Jurkat, Clone E6-1 (cell line): ENCODE results near the gene TPD52L2.
"Not testable (repeated sequence)": the region's sequence is repeated elsewhere in the genome, so short reads cannot be mapped to it uniquely, and the experiment has no call there.

ENCODE experiments used
- DNase-seq: peaks from one replicate; pipeline ENCODE4 v3.0.0-alpha.2; 2011; ENCODE audit warnings: low read depth, low spot score
- H3K4me3 ChIP-seq: 2 replicates; pipeline ENCODE4 v1.5.1; 2011; ENCODE audit warnings: mild to moderate bottlenecking, low read length, control low read depth, moderate library complexity

TPD52L2 gene

GRCh38 chr20:63891061-63892002 lies 26.3 kb downstream of the TPD52L2 start:
- DNase-seq = no peak
- no peak overlapping the region for H3K4me3 ChIP-seq

DNA sequence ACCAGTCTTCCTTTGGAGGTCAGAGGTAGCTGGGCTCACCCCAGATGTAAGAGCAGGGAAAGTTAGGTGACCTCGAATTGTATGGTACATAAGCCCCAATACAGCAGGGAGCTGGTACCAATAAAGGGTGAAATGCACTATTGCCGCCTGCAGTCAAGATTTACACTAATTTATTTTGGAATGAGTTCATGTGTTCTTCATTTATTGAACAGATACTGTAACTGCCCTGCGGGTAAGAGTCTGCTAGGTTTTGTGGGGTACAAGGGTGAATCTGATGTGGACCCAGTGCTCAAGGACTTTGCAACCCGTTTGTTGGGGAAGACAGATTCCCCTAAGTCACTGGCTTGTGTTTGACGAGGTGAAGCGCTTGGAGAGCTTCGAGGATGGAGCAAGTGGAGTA lies 27.3 kb downstream of the TPD52L2 start:
- no peak overlapping the region for H3K4me3 ChIP-seq
- no peak for DNase-seq

DNA sequence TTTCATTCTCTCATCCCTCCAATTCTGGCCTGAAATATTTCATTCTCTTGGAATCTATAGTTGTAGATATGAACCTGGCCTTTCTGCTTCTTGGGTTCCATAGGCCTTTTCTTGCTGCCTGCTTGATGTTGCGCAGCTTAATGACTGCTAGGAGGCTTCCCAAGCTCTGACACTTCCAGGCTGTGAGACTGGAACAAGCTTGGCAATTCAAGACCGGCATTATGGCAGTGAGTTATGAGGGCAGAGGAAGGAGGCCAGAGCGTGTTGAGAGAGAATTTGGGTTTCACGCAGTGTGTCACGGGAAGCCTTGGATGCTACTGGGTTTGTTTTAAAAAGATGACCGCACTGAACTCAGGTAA lies 28.9 kb downstream of the TPD52L2 start:
- H3K4me3 ChIP-seq = no peak overlapping the region
- DNase-seq = no peak

DNA sequence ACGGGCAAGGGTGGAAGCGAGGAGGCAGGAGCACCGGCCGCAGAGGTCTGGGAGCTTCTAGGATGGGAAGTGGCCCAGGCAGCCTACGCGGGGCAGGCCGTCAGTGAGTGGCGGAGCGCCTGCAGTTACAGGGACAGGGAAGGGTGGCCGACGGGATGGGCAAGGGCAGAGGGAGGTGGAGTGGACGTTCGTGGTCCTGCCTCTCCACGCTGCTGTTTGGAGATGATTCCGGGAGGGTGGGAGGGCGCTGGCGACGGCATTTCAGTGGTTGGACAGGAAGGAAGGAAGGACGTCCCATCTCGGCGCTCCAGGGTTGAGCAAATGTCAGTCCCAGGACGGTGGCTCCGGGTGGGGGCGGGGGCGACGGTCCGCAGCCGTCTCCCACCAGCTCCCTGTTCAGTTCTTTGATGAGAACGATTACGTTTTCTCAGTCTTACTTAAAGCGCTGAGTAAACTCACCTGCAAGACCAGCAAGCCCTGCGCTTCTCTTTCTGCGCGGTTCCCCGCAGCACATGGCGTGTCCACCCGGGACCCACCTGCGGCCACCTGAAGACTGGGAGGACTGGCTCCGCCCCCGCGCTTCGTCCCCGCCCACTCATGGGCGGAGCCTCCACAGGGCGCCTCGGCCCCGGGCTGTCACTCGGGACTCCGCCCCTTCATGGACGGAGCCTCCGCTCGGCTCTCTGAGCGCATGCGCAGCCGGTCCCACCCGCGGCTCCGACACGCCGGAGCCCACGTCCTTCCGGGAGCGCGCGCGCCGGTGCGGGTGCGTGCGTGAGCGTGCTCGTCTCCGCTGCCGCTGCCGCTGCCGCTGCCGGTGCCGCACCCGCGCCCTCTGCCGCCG lies 29.5 kb downstream of the TPD52L2 start, which contains the start of gene DNAJC5:
Gene DNAJC5, plus strand, starts transcription at position 769 of the 844 bp plus-strand sequence. CDS start 33,220 bp downstream, outside the sequence.
- DNase-seq = peak; percentile 84
- H3K4me3 ChIP-seq = peak within 1 kb of the TSS; percentile 77

- H3K4me3 ChIP-seq = peak overlapping the region; percentile 77
- no peak for DNase-seq
Observed at GRCh38 chr20:63895202-63895951, 30.3 kb downstream of the TPD52L2 start.

DNA sequence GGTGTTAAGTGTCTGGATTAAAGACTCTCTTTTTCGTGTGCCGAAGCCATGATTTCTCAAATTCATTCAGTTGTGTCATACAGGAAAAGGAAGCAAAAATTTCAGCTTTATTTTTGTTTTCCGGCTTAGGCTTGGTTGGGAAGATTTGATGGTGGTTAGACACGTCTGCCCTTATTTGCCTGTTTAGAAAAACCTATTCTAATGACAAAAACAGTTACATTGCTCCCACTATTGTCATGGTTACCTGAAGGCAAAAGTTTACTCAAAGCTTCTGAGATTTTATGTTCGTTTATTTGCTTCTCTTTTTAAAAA lies 30.8 kb downstream of the TPD52L2 start:
- peak overlapping the region; percentile 77 for H3K4me3 ChIP-seq
- DNase-seq = no peak

GRCh38 chr20:63896264-63897105 lies 31.4 kb downstream of the TPD52L2 start:
- H3K4me3 ChIP-seq = peak overlapping the region; percentile 77
- DNase-seq = no peak

- H3K4me3 ChIP-seq = no peak overlapping the region
- no peak for DNase-seq
Observed at GRCh38 chr20:63897978-63898561, 33.0 kb downstream of the TPD52L2 start.

DNA sequence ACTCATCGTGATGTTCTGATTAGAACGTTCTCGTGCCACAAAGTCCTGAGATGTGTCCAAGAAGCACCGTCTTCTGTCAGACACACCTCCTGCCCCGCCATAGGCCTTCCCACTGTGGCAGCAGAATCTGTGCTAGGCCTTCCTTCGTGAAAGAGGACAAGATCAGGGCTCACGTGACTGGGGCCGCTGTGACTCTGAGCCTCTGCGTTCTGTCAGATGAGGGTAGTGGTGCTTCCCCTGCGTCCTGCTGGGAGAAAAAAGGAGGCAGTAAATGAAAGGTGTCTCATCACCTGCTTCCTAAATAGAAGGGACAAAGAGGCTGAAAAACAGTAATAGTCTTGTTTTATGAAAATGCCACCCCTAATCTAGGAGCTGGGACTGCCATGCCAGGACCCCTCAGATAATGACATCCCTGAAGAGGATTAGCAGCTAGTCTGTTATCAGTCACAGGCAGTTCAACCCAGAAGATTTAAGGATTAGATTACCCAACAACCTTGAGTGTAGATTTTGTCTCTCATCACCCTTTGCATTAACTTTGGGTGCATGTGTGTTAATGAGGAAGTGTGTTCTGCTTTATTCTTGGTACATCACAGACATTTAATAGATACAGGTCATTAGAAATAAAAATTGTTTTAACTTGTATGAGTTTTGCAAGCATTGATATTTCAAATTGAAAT lies 34.0 kb downstream of the TPD52L2 start:
- no peak for DNase-seq
- no peak overlapping the region for H3K4me3 ChIP-seq

GRCh38 chr20:63900413-63900812 lies 35.3 kb downstream of the TPD52L2 start:
- no peak overlapping the region for H3K4me3 ChIP-seq
- no peak for DNase-seq

DNA sequence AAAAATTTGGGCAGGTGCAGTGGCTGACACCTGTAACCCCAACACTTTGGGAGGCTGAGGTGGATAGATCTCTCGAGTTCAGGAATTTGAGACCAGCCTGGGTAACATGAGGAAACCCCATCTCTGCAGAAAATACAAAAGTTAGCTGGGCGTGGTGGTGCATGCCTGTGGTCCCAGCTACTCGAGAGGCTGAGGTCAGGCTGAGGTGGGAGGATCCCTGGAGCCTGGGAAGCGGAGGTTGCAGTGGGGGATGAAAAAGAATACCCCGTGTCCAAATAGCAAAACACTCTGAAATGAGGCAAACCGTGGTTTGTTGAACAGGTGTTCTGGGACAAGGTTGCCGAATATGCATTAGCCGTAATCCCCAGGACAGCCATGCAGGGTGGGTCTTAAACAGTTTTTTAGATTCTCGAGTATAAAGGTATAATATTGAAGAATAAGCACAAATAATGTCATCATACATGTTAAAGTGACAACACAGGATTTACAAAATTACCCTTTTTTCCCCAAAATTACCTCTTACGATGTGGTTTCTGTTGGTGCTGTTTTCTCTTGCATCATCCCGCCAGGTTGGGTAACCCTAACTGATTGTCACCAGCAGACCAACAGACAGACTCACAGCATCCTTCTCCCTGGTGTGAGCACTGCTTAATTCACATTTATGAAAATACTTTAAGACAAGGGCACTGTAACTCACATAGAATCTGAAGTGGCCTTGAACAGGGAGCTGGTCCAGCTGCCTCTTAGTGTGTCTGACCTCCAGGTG lies 38.9 kb downstream of the TPD52L2 start:
- H3K4me3 ChIP-seq = no peak overlapping the region
- no peak for DNase-seq

GRCh38 chr20:63908008-63908682 lies 43.1 kb downstream of the TPD52L2 start:
- H3K4me3 ChIP-seq = no peak overlapping the region
- DNase-seq = no peak

- H3K4me3 ChIP-seq = no peak overlapping the region
- DNase-seq = no peak
Observed at GRCh38 chr20:63911176-63911575, 46.1 kb downstream of the TPD52L2 start.

DNA sequence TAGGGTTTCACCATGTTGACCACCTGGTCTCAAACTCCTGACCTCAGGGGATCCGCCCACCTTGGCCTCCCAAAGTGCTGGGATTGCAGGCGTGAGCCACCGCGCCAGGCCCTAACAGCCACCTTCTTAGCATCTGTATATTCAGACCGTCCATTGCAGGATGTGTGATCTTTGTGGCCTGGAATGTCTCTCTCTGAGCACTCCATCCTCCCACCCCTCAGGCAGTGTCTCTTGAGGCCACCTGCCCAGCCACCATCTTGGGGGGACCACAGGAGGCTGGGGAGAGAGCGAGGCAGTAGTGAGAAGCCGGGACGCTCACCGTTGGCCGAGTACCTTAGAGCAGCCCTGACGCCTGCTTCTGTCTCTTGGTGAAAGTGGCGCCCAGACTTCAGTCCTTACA lies 48.7 kb downstream of the TPD52L2 start:
- DNase-seq = no peak
- H3K4me3 ChIP-seq = no peak overlapping the region

GRCh38 chr20:63915471-63915870 lies 50.4 kb downstream of the TPD52L2 start:
- no peak for DNase-seq
- H3K4me3 ChIP-seq = no peak overlapping the region

- H3K4me3 ChIP-seq, DNase-seq: not testable (repeated sequence)
Observed at GRCh38 chr20:63916371-63916939, 51.4 kb downstream of the TPD52L2 start.
